Endothelial cell (in vitro differentiated cells): Measurements from ENCODE around the gene SLC5A12. TPM values are rescaled to one million over a fixed set of nuclear protein-coding genes. Genes with fewer than 3 reads are reported as not detected.

Experiments used
- DNase-seq: peaks from one replicate; pipeline ENCODE4 v3.0.0; 2021; ENCODE audit warnings: low spot score
- H3K27ac Mint-ChIP-seq: one replicate; pipeline ENCODE4 v1.8.0; 2021; ENCODE audit warnings: mixed read lengths, inconsistent platforms; ENCODE audit not compliant: unreplicated experiment
- H3K27me3 Mint-ChIP-seq: one replicate; pipeline ENCODE4 v1.8.0; 2021; ENCODE audit warnings: mild to moderate bottlenecking, moderate library complexity, mixed read lengths, inconsistent platforms; ENCODE audit not compliant: unreplicated experiment
- H3K36me3 Mint-ChIP-seq: one replicate; pipeline ENCODE4 v1.8.0; 2021; ENCODE audit warnings: mild to moderate bottlenecking, low read depth, mixed read lengths, inconsistent platforms; ENCODE audit not compliant: unreplicated experiment
- H3K4me1 Mint-ChIP-seq: one replicate; pipeline ENCODE4 v1.8.0; 2021; ENCODE audit warnings: mild to moderate bottlenecking, mixed read lengths, inconsistent platforms; ENCODE audit not compliant: unreplicated experiment
- H3K4me3 Mint-ChIP-seq: one replicate; pipeline ENCODE4 v1.8.0; 2021; ENCODE audit warnings: mild to moderate bottlenecking, mixed read lengths, inconsistent platforms; ENCODE audit not compliant: unreplicated experiment
- H3K9me3 Mint-ChIP-seq: one replicate; pipeline ENCODE4 v1.8.0; 2021; ENCODE audit warnings: mixed read lengths, inconsistent platforms; ENCODE audit not compliant: unreplicated experiment
- CTCF ChIP-seq: fragments of 200-600 bp; sonication (generic); IDR thresholded peaks from one replicate; pipeline ENCODE4 v1.5.0; 2021; ENCODE audit warnings: antibody characterized with exemption; ENCODE audit not compliant: unreplicated experiment
- total RNA-seq: library from RNA; stranded (reverse); fragmentation: NEBNext Ultra II Directional; extraction: Animal tissue kit (Norgen Biotek cat#: 25700); gene quantifications from one replicate; pipeline ENCODE4 v1.2.1, GENCODE V29; 2021; ENCODE audit not compliant: unreplicated experiment

SLC5A12 gene
- total RNA-seq, 1 donor from 2014 or later, result 0.21 TPM

GRCh38 chr11:26623076-26623659, 98.7 kb downstream of the SLC5A12 start:
- H3K9me3 Mint-ChIP-seq, result no peaks in the 10 kb centered on the region
- no peak for DNase-seq
- H3K36me3 Mint-ChIP-seq, result no peaks in the 10 kb centered on the region
- no peak for TF ChIP-seq CTCF
- no peaks in the 10 kb centered on the region for H3K27me3 Mint-ChIP-seq
- peaks cover 6% of the 10 kb centered on the region for H3K4me1 Mint-ChIP-seq
- H3K4me3 Mint-ChIP-seq, result no peak overlapping the region
- H3K27ac Mint-ChIP-seq, result no peak overlapping the region

GRCh38 chr11:26622181-26622580, 99.7 kb downstream of the SLC5A12 start:
- Mint-ChIP-seq H3K36me3 (no peaks in the 10 kb centered on the region), H3K27me3 (no peaks in the 10 kb centered on the region), H3K9me3 (no peaks in the 10 kb centered on the region), H3K4me1 (peaks cover 7% of the 10 kb centered on the region), H3K27ac (no peak overlapping the region), H3K4me3 (no peak overlapping the region)
- DNase-seq, result no peak
- no peak for TF ChIP-seq CTCF

GRCh38 chr11:26621132-26621531, 100.7 kb downstream of the SLC5A12 start:
- H3K4me1 Mint-ChIP-seq, result peaks cover 7% of the 10 kb centered on the region
- H3K4me3 Mint-ChIP-seq, result no peak overlapping the region
- DNase-seq, result no peak
- H3K36me3 Mint-ChIP-seq, result no peaks in the 10 kb centered on the region
- H3K9me3 Mint-ChIP-seq, result no peaks in the 10 kb centered on the region
- no peak for TF ChIP-seq CTCF
- no peak overlapping the region for H3K27ac Mint-ChIP-seq
- H3K27me3 Mint-ChIP-seq, result no peaks in the 10 kb centered on the region

GRCh38 chr11:26620282-26621045, 101.4 kb downstream of the SLC5A12 start:
- no peak overlapping the region for H3K27ac Mint-ChIP-seq
- peaks cover 7% of the 10 kb centered on the region for H3K4me1 Mint-ChIP-seq

More at GRCh38 chr11:26620282-26621045, 101.4 kb downstream of the SLC5A12 start:
- no peaks in the 10 kb centered on the region for H3K36me3 Mint-ChIP-seq
- no peak overlapping the region for H3K4me3 Mint-ChIP-seq
- H3K9me3 Mint-ChIP-seq, result no peaks in the 10 kb centered on the region
- no peak for DNase-seq
- TF ChIP-seq CTCF, result no peak
- no peaks in the 10 kb centered on the region for H3K27me3 Mint-ChIP-seq
